HG03558 (cell line): ENCODE data around the gene KRTAP2-1.
"Not testable (repeated sequence)": the region's sequence is repeated elsewhere in the genome, so short reads cannot be mapped to it uniquely, and the experiment has no call there.

ENCODE experiments used
- ATAC-seq: cut with Tn5 transposase; IDR thresholded peaks from one replicate; pipeline ENCODE4 v1.9.1; 2021; ENCODE audit warnings: moderate number of reproducible peaks; ENCODE audit not compliant: unreplicated experiment; ENCODE audit errors: extremely low read depth

The KRTAP2-1 gene, protein sequence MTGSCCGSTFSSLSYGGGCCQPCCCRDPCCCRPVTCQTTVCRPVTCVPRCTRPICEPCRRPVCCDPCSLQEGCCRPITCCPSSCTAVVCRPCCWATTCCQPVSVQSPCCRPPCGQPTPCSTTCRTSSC

DNA sequence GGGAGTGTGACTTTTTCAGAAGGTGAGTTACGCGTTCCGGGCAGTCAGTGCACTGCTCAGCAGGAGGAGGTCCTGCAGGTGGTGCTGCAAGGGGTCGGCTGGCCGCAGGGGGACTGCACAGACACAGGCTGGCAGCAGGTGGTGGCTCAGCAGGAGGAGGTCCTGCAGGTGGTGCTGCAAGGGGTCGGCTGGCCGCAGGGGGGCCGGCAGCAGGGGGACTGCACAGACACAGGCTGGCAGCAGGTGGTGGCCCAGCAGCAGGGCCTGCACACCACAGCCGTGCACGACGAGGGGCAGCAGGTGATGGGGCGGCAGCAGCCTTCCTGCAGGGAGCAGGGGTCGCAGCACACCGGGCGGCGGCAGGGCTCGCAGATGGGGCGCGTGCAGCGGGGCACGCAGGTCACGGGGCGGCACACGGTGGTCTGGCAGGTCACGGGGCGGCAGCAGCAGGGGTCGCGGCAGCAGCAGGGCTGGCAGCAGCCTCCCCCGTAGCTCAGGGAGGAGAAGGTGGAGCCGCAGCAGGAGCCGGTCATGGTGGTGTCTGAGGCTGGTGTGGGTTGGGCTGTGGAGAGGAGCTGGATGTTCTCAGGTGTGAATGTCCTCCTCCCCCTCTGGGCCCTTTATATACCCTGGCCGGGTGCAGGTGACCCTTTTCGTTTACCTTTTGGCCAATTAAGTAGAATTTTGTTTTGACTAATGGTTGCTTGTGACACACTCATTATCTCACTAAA, at the start of gene KRTAP2-1:
KRTAP2-1 (minus strand) TSS at position 582 of the 731 bp plus-strand sequence; CDS start at position 533, 49 bp downstream.
- not testable (repeated sequence) for ATAC-seq

DNA sequence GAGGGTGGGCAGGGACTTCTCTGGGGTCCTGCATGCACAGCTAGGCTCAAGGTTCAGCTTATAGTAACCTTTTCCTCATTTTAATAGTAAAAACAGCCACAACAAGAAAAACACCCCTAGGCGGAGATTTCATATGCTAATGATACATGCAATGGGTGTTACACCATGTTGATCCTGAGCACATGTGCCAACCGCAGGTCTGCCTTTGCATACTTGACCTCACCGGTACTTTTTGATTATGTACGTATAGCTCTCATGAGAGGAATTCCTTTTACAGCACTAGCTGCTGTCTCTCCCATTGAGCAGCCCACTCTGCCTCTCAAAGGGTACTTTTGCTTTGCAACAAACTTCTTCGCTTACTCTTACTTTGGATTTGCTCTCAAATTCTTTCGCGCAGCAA, 48.9 kb upstream of the KRTAP2-1 start:
- no peak for ATAC-seq

DNA sequence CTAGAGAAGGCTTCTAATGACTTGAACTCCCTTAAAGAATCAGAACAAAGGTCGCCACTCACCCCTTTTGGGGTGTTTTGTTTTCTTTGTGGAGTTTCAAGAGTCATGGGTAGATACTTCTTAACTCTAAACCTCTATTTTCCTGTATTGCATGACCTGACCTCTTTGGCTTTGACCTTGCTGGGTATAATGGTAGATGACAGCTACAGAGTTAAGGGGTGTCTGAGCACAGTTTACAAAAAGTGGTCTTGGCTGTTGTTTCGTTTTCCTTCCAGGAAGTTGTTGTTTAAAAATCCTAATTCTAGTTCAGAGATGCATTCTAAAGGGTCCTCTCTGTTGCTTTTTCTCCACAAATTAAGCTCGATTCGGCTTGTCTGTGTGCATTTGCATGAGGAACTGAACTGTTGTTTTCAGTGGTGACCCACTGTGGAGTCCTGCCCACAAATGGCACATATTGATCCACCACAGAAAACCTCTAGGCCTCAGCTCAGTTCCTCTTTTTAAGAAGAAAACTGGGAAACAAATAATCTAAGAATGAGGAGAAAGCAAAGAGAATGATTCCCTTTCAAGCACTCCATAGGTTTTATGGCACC, 41.7 kb upstream of the KRTAP2-1 start:
- ATAC-seq, result not testable (repeated sequence)

DNA sequence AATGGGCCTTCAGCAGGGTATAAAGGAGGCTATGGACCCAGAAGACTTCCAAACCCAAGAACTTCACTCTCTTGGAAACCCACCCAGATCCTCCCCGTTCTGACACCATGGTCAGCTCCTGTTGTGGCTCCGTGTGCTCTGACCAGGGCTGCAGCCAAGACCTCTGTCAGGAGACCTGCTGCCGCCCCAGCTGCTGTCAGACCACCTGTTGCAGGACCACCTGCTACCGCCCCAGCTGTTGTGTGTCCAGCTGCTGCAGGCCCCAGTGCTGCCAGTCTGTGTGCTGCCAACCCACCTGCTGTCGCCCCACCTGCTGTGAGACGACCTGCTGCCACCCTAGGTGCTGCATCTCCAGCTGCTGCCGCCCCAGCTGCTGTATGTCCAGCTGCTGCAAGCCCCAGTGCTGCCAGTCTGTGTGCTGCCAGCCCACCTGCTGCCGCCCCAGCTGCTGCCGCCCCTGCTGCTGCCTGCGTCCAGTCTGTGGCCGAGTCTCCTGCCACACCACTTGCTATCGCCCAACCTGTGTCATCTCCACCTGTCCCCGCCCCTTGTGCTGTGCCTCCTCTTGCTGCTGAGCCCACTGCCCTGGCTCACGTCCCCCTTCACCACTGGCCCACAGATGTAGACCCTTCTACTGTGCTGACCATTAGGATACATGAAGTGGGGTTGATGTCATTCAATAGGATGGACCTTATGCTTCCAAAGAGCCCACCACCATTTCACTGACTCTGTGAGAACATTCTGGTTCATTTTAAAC, 37.2 kb upstream of the KRTAP2-1 start, which contains the start of gene KRTAP4-7:
KRTAP4-7 (plus strand) TSS at position 51 of the 757 bp plus-strand sequence; CDS start at position 108, 57 bp downstream.
- ATAC-seq, result not testable (repeated sequence)

DNA sequence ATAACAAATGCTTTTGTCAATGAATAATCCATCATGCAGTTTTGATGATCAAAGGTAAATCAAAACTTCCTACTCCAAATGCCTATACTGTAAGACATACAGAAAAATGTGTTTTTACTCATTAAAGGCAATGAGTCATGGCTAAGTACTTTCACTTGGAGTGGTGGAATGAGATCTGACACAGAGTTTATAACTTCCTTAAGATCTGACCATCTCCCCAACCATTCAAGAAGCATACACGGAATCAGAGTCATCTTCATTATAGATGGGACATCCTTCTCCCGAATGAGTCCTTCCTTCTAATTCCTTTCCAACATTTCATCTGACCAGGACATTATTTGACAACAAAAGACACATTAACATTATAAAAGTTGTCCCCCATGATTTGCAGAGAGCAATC, 36.3 kb upstream of the KRTAP2-1 start:
- ATAC-seq, result not testable (repeated sequence)

DNA sequence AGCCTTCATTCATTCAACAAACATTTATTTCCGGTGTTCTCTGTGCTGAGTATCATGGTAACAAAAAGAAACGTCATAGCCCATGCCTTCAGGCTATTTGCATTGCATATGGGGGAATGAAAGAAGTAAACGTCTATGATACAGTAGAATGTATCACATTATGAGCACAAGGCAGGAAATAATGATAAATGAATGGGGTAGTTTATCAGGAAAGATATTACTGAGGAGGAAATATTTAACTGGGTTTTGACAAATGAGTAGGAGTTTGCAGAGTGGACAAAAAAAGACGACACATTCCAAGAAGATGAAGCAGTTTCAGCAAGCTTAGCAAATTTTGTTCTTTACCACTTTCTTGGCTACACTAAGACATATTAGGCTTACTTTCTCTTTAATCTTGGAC, 35.5 kb upstream of the KRTAP2-1 start:
- ATAC-seq, result no peak

DNA sequence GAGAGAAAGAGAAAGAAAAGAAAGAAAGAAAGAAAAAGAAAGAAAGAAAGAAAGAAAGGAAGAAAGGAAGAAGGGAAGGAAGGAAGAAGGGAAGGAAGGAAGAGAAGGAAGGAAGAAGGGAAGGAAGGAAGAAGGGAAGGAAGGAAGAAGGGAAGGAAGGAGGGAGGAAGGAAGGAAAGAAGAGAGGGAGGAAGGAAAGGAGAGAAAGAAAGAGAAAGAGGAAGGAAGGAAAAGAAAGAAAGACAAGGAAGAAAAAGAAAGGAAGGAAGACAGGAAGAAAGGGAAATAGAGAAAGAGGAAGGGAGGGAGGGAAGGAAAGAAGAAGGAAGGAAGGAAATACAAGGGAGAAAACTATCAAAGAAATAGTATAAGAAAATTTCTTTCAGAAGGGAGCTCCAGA, 29.7 kb upstream of the KRTAP2-1 start:
- ATAC-seq, result no peak

DNA sequence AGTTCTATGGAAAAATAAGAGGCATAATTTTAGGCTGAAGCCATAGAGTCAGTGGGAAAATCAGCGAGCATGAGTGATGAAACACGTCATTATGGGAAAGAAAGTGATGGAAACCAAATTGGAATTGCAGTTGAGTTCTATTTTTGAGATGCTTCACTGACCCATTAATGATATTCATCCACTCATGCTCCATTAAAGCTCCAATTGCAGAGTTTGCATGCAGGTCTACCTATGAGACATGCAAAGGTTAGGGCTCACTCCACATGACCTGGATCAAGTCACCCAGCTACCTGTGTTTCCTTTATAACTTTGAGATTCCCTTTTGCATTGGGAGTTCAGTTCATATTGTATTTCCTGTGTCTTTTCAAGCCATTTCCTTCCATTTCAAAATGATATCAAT, 26.6 kb upstream of the KRTAP2-1 start:
- no peak for ATAC-seq

DNA sequence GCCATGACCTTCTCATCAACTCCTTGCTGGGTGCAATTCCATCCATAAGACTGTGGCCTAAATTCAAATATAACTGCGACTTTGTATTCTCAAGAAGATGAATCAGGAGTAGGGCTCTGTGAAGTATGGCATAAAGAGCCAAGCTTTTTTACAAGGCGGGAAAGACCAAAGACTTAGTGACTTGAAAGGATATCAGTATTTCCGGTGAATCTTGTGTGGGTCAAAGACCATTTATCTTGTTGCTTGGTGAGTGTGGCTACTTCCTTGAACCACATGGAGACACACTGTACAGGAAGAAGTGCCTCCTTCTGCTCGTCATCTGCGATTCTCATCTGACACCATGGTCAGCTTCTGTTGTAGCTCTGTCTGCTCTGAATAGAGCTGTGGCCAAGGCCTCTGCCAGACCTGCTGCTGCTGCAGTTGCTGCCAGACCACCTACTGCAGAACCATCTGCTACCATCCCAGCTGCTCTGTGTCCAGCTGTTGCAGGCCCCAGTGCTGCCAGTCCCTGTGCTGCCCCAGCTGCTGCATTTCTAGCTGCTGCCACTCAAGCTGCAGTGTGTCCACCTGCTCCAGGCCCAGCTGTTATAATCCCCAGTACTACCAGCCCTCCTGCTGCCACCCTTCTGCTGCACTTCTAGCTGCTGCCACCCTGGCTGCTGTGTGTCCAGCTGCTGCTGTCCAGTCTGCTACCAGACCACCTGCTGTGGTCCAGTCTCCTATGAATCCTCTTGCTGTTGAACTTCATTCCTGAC, 24.7 kb upstream of the KRTAP2-1 start:
- ATAC-seq, result no peak

DNA sequence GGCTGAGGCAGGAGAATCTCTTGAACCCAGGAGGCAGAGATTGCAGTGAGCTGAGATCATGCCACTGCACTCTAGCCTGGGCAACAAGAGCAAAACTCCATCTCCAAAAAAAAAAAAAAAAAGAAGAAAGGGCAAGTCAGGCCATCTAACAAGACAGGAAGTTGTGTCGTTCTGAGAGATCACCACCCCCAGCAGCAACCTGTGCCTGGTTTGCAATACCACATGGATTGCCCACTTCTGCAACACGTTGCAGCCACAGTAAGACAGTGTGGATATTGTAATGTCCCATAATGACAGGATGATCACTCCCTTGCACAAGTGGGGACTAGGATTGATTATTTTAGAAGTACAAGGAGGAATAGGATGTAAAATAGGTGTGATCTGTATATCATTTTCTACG, 21.9 kb upstream of the KRTAP2-1 start:
- ATAC-seq, result no peak

DNA sequence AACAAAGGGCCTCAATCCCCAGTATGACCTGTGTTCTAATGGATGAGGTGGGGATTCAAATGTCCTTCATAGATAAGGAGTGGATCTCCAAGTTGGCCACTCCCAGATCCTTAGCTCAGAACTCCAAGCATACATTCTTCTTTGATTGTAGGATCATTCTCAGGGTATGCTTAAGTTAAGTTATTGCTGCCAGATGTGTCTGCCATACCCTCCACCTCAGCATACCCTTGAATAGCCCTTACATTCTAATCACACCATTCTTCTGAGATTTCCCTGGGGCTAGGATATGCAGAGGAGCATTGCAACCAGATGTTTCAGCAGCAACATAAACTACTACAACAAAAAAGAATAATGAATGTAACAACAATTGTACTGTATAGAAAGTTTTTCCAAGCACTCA, 20.2 kb upstream of the KRTAP2-1 start:
- no peak for ATAC-seq

DNA sequence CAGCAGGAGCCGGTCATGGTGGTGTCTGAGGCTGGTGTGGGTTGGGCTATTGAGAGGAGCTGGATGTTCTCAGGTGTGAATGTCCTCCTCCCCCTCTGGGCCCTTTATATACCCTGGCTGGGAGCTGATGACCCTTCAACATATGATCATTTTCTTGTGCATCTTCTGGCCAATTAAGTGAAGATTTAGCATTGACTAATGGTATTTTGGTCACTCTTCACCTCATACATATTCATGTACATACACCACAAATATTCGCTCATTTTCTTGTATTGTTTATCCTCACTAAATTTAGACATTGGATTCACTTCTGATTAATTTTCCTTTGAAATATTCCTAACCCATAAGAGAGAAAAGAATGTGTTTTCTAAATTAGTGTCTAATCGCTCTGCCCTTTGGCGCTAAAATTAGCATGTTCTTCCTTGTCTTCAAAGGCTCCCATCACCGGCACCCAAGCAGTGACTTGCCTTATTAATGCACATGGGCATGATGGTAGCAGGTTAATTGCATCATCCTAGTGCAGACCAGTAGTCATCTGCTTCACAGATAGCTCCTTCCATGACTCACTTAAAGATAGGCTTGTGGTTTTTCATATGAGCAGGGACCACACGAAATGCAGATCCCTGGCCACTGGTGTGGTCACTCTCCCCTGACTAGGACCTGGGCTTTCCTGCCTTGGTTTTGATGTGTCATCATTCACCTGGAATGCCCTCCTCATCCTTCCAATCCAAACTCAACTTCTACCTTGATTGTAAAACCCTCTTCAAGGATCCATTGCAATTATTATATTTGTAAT, 18.9 kb upstream of the KRTAP2-1 start, which contains the start of gene KRTAP2-4:
KRTAP2-4 (minus strand) TSS at position 51 of the 796 bp plus-strand sequence; CDS start at position 17, 34 bp downstream.
- ATAC-seq, result no peak

DNA sequence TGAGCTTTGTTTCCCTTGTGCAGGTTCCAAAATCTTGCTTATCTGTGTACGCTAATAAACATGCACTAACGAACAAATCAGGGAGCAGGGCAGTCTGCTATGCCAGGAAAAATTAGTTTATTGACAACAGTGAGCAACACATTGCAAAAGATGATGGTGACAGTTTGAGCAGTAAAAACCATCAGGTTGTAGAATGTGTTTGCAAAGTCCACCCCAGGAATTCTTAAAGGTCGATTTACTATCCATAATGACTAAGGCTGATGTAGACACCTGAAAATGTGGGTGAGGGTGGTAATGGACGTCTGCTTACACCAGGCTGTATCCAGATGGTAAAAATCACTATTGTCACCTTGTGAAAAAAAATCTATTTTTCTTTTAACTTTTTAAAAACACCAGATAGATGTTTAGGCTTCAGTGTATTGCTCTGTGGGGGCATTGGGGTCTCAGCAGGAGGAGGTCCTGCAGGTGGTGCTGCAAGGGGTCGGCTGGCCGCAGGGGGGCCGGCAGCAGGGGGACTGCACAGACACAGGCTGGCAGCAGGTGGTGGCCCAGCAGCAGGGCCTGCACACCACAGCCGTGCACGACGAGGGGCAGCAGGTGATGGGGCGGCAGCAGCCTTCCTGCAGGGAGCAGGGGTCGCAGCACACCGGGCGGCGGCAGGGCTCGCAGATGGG, 18.0 kb upstream of the KRTAP2-1 start:
- not testable (repeated sequence) for ATAC-seq

DNA sequence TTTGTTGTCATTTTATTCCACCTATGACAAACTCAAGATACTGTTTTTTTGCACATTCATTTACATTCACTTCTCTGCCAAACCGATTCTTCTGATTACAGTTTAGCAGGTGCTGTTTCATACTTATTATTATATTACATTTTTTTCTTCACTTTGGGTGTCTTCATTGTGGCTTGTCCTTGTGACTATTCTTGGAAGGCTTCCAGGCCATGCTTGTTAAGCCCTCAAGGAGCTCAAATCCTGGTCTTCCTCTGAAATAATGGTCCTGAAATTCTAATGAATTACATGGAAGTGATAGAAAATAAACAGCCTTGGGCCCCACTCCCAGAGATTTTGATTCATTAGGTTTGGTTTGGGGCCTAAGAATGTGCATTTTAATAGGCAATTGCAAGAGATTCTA, 17.2 kb upstream of the KRTAP2-1 start:
- ATAC-seq, result no peak

DNA sequence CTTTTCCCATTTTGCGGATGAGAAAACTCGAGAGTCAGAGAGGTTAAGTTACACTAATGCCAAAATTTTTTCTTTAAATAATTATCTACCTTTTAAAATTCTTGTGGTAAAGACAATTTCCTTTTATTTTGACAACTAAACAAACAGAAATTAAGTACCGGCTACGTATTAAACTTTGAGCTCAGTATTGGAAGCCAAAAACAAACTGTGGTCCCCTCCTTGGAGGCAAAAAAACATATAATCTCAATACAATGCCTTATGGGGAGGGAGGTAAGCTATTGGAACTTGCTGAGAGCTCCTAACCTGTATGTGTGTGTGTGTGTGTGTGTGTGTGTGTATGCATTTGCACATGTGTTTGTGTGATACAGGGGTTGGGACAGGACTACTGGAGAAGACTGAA, 16.3 kb upstream of the KRTAP2-1 start:
- no peak for ATAC-seq

DNA sequence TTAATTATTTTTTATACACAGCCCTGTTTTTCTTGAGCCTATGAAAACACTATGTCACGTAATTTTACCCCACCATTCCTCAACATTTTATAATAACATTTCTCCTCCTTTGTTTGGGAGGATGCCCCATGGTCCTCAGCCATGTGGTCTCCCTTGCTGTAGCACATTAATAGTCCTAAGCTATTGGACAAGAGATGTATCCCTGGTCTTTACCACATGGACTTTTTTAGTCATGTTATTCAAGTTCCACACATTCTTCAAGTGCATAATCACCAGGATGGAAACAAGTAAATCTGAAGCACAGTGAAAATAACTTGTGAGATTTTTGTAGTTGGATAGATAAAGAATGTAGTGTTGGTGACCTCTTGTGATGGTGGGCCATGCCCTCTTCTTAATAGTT, 14.8 kb upstream of the KRTAP2-1 start:
- no peak for ATAC-seq

DNA sequence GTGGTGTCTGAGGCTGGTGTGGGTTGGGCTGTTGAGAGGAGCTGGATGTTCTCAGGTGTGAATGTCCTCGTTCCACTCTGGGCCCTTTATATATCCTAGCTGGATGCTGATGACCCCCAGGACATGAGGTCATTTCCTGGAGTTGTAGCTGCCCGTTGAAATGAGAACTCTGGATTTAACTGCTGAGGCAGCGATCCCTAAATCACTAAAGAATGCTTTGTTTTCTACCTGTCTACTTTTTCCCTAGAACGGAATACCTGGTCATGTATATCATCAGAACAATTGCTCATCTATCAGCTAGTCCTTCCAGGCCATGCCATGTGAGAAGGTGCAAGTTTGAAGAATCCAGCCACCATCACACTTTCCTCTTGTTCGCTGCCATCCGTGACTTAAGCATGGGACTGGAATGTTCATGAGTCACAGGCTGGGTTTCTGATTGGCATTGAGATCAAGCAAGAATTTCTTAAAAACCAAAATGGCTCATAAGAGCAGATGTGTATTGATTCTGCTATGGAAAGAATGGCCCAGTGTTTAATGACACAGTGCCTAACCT, 13.0 kb upstream of the KRTAP2-1 start, which contains the start of gene KRTAP2-3:
KRTAP2-3 (minus strand) TSS at position 63 of the 553 bp plus-strand sequence. CDS start 64 bp downstream, outside the sequence.
- no peak for ATAC-seq
